ENCODE measurements around the gene GPRC5D. TPM values are rescaled to one million over a fixed set of nuclear protein-coding genes. Genes with fewer than 3 reads are reported as not detected.

Gene GPRC5D
- total RNA-seq: not detected

DNA sequence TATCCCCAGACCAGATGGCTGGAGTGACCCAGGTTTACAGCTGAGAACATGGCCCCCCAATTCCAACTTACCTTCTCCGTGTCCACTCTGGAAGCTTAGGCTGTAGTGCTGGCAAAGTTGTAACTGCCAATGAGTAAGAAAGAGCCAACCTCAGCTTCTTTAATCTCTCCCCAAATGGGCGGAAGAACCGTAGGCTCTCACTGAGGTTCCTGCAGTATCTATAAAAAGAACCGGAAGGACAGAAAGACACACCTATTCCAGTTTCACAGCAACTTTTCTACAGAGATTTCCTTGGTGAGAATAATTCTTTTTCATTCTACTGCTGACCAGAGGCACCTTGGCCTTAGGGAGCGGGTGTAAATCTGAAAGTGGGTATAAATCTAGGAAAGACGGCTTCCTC, at the start of gene GPRC5D:
TSS of gene GPRC5D (minus strand) at position 135 of the 400 bp plus-strand sequence. CDS start 1,786 bp downstream, outside the sequence.
- CTCF ChIA-PET: no interaction called here
- Mint-ChIP-seq H3K27me3 (peaks cover 8% of the 10 kb centered on the region), H3K9me3 (ENCODE audit: low read depth) (no peaks in the 10 kb centered on the region), H3K4me3 (no peak within 1 kb of the TSS), H3K4me1 (no peaks in the 10 kb centered on the region), H3K27ac (no peak within 1 kb of the TSS), H3K36me3 (no peaks in the 10 kb centered on the region)
- DNase-seq (no peak), ATAC-seq (no peak)

DNA sequence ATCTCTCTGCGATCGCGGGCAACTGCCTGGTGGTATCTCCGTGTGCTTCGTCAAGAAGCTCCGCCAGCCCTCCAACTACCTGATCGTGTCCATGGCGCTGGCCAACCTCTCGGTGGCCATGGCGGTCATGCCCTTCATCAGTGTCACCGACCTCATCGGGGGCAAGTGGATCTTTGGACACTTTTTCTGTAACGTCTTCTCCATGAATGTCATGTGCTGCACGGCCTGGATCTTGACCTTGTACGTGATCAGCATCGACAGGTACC, 49.7 kb upstream of the GPRC5D start:
- ATAC-seq: no peak
- H3K36me3 Mint-ChIP-seq: no peaks in the 10 kb centered on the region
- CTCF ChIA-PET: interaction anchor here (3.1 kb wide), 1 partner anchor 86 kb away, joined by 9 read pairs; no protein-coding TSS in a partner anchor
- no peak for DNase-seq
- H3K4me1 Mint-ChIP-seq: peaks cover 21% of the 10 kb centered on the region
- H3K4me3 Mint-ChIP-seq: peak overlapping the region; percentile 63
- no peaks in the 10 kb centered on the region for H3K9me3 Mint-ChIP-seq (ENCODE audit: low read depth)
- peak overlapping the region; percentile 37 for H3K27ac Mint-ChIP-seq
- H3K27me3 Mint-ChIP-seq: peaks cover 29% of the 10 kb centered on the region

DNA sequence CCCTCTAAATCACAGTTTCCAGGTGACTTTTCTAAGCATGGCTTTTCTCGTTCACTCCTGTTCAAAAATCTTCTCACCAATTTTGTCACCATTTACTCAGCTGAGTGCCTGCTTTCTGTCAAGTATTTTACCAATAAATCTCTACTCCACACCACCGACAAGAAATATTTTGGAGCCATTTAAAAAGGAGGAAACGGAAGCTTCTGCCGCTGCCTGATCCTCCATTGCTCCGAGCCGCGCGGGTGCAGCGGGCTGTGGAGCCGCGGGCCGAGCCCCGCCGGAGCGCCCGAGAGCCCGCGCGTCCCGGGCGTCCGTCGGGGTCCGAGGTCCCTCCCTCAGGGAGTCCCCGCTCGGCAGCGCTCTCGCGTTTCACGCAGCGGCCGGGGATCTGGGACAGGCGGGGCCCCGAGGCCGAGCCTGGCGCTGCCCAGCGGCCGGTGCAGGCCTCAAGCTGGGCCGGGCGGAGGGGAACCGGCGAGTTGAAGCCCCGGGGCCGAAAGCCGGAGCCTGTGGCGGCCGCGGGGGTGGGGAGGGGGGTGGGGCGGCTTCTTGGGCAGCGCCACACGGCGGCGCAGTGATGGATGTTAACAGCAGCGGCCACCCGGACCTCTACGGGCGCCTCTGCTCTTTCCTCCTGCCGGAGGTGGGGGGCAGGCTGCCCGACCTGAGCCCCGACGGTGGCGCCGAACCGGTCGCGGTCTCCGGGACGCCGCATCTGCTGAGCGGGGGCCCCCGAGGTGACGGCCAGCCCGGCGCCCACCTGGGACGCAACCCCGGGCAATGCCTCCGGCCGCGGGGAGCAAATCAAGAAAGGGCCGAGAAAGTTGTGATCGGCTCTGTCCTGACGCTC, 49.2 kb upstream of the GPRC5D start:
- no peaks in the 10 kb centered on the region for H3K36me3 Mint-ChIP-seq
- H3K27me3 Mint-ChIP-seq: peaks cover 29% of the 10 kb centered on the region
- peak; percentile 22 for ATAC-seq
- peak overlapping the region; percentile 72 for H3K27ac Mint-ChIP-seq
- CTCF ChIA-PET: interaction anchor here (0.8 to 3.1 kb wide), 2 partner anchors 85 to 211 kb away, joined by 3 to 9 read pairs; no protein-coding TSS in a partner anchor
- peaks cover 21% of the 10 kb centered on the region for H3K4me1 Mint-ChIP-seq
- peak overlapping the region; percentile 82 for H3K4me3 Mint-ChIP-seq
- H3K9me3 Mint-ChIP-seq (ENCODE audit: low read depth): no peaks in the 10 kb centered on the region
- peak; percentile 45 for DNase-seq

DNA sequence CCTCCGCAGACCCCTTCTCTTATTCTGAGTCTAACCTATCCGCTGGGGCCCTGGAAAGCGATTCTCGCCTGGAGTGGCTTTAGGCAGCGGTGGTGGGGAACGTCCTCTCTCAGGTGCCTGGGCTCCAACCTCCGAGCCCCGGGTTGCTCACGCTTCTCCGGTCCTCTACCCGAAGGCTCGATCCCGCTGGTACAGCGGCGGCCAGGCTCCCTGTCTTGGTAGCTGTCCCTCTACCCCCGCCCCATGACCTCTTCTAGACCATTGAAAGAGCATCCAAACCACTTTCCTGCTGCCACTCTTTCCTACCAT, 48.6 kb upstream of the GPRC5D start:
- H3K36me3 Mint-ChIP-seq: no peaks in the 10 kb centered on the region
- ATAC-seq (peak; percentile 38), DNase-seq (no peak)
- CTCF ChIA-PET: interaction anchor here (0.8 to 3.1 kb wide), 2 partner anchors 84 to 211 kb away, joined by 3 to 9 read pairs; no protein-coding TSS in a partner anchor
- no peaks in the 10 kb centered on the region for H3K9me3 Mint-ChIP-seq (ENCODE audit: low read depth)
- H3K4me3 Mint-ChIP-seq: peak overlapping the region; percentile 82
- peaks cover 28% of the 10 kb centered on the region for H3K27me3 Mint-ChIP-seq
- H3K27ac Mint-ChIP-seq: no peak overlapping the region
- peaks cover 21% of the 10 kb centered on the region for H3K4me1 Mint-ChIP-seq

DNA sequence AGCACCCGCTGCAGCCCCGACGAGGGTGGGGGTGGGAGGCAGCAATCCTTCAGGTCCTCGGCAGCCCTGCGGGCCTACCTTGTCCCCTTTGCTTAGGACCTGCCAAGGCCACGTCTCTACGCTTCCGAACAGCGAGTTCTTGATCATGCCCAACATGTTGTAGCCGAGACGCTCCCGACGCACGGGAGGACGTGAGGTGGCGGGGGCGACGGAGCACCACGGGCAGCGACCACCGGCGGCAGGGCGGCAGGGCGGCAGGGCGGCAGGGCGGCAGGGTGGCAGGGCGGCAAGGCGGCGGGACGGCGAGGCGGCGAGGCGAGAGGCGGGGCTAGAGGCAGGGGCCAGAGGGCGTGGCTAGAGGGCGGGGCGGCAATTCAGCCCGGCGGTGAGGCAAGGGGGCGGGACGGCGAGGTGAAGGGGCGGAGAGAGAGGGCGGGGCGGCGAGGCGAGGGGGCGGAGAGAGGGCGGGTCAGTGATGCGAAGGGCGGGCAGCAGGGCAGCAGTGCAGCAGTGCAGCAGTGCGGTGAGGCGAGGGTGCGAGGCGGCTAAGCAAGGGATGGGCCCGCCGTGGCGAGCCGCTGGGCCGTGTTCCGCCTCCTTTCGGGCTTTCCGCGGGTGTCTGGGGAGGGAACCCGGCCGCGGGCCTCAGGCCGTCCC, 48.1 kb upstream of the GPRC5D start, which contains the start of gene HEBP1:
TSS of gene HEBP1 (minus strand) at position 307 of the 657 bp plus-strand sequence. CDS start at position 156, 151 bp downstream.
- Mint-ChIP-seq H3K4me1 (peaks cover 21% of the 10 kb centered on the region), H3K4me3 (peak within 1 kb of the TSS; percentile 82), H3K9me3 (ENCODE audit: low read depth) (no peaks in the 10 kb centered on the region), H3K27me3 (peaks cover 27% of the 10 kb centered on the region), H3K36me3 (no peaks in the 10 kb centered on the region), H3K27ac (peak within 1 kb of the TSS; percentile 72)
- CTCF ChIA-PET: no interaction called here
- peak; percentile 95 for DNase-seq
- ATAC-seq: peak; percentile 92

DNA sequence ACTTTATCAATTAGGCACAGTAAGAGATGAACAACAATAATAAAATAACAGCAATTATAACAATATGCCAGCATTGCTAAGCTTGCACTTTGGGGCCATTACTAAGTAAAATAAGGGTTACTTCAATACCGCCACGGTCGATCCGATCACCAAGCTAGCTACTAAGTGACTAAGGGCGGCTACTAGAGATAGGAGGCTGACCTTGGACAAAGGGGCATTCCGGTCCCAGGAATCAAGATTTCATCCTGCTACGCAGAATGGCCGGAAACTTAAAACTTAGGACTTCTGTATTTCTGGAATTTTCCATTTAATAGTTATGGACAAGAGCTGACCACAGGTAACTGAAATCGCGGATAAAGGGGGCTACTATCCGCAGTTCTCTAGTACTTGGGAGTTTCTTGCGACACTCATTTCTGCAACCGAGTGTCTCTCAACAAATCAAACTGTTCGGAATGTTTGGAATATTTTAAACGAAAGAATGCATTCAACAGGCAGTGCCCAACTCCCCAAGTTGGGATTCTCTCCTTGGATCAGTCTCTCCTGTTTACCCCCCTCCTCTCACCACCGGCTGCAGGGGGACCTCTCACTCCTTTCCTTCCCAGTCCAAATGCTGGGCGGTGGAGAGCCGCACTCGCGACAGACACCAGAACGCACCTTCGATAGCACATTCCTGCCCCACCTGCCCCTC, 47.4 kb upstream of the GPRC5D start:
- no peak overlapping the region for H3K27ac Mint-ChIP-seq
- peaks cover 21% of the 10 kb centered on the region for H3K4me1 Mint-ChIP-seq
- H3K27me3 Mint-ChIP-seq: peaks cover 27% of the 10 kb centered on the region
- ATAC-seq (no peak), DNase-seq (no peak)
- peak overlapping the region; percentile 82 for H3K4me3 Mint-ChIP-seq
- no peaks in the 10 kb centered on the region for H3K9me3 Mint-ChIP-seq (ENCODE audit: low read depth)
- CTCF ChIA-PET: no interaction called here
- no peaks in the 10 kb centered on the region for H3K36me3 Mint-ChIP-seq

DNA sequence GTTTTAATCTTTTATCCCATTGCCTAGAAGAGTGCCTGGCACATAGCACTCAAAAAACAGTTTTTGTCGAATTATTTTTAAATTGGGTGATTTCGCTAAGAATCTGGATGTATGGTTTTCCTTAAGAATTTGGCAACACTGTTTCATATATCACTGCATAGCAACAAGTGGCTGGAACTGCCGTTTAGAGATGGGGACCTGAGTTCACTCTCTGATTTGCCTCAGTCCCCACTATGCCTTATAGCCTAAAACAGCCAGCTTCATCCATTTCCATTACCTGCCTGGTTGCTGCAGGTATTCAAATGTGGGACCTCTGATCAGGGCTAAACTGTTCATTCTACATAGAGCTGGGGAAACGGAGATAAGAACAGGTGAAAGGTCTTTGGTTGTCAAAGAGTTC, 46.3 kb upstream of the GPRC5D start:
- peaks cover 25% of the 10 kb centered on the region for H3K4me1 Mint-ChIP-seq

DNA sequence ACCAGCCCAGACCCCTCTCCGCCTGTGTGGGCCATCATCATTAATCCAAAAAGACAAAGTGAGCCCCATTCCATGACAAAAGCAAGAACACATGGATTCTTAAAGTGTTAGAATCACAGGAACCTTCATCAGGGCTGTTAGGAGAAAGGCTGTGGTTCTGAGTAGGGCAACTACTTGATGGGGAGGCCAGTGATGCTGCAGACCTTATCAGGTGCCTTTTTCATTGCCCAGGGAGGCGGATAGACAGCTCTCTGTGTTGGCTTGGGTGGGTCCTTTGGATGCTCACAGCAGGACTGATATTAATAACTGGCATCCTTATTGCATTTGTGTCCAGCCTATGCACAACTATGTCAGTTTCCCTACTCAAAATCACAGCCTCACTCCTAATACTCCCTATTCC, 45.8 kb upstream of the GPRC5D start:
- H3K27me3 Mint-ChIP-seq: peaks cover 13% of the 10 kb centered on the region

More for the DNA sequence above, 46.3 kb upstream of the GPRC5D start:
- Mint-ChIP-seq H3K27me3 (peaks cover 18% of the 10 kb centered on the region), H3K9me3 (ENCODE audit: low read depth) (no peaks in the 10 kb centered on the region), H3K36me3 (peaks cover 5% of the 10 kb centered on the region), H3K4me3 (no peak overlapping the region), H3K27ac (no peak overlapping the region)
- ATAC-seq (no peak), DNase-seq (no peak)
- CTCF ChIA-PET: no interaction called here

DNA sequence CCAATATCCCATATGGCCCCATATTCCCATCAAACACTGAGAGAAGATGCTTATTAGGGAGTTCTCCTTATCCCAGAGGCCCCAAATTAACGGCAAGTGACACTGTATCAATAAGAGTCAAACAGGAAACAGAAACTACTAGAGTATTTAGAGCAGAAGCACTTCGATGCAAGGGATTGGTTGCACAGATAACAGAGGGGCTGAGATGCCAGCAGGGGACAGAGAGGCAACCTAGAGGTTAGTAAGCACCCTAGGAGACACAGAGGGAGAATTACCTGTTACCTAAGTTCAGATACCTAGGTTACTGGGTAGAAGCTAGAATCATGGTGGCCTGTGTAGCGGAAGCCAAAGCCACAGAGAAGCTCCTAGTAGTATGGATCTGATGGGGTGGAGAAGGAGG, 45.2 kb upstream of the GPRC5D start:
- Mint-ChIP-seq H3K36me3 (peaks cover 5% of the 10 kb centered on the region), H3K27me3 (peaks cover 8% of the 10 kb centered on the region), H3K4me1 (peaks cover 35% of the 10 kb centered on the region), H3K27ac (no peak overlapping the region), H3K9me3 (ENCODE audit: low read depth) (no peaks in the 10 kb centered on the region), H3K4me3 (no peak overlapping the region)
- ATAC-seq (no peak), DNase-seq (no peak)
- CTCF ChIA-PET: interaction anchor here (0.9 kb wide), 1 partner anchor 11 kb away, joined by 3 read pairs; no protein-coding TSS in a partner anchor

More for the DNA sequence above, 45.8 kb upstream of the GPRC5D start:
- peaks cover 5% of the 10 kb centered on the region for H3K36me3 Mint-ChIP-seq
- no peak overlapping the region for H3K4me3 Mint-ChIP-seq
- H3K4me1 Mint-ChIP-seq: peaks cover 30% of the 10 kb centered on the region
- ATAC-seq (no peak), DNase-seq (no peak)
- H3K9me3 Mint-ChIP-seq (ENCODE audit: low read depth): no peaks in the 10 kb centered on the region
- H3K27ac Mint-ChIP-seq: no peak overlapping the region
- CTCF ChIA-PET: no interaction called here

DNA sequence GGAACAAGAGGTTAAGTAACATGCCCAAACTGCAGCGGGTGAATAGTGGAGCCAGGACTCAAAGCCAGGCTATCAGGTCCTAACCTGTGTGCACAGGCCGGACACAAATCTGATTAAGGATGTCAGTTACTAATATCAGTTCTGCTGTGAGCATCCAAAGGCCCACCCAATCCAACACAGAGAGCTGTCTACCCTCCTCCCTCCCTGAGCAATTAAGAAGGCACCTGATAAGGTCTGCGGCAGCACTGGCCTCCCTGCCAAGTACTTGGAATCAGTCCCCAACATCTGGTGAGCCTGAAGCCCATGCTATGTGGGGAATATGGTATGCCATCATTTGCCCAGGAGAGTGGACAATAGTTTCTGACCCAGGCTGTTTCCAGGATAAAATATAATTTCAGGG, 44.2 kb upstream of the GPRC5D start:
- Mint-ChIP-seq H3K27me3 (peaks cover 2% of the 10 kb centered on the region), H3K4me3 (no peak overlapping the region), H3K9me3 (ENCODE audit: low read depth) (no peaks in the 10 kb centered on the region), H3K4me1 (peaks cover 30% of the 10 kb centered on the region), H3K27ac (no peak overlapping the region), H3K36me3 (peaks cover 5% of the 10 kb centered on the region)
- CTCF ChIA-PET: interaction anchor here (0.9 kb wide), 1 partner anchor 10 kb away, joined by 3 read pairs; no protein-coding TSS in a partner anchor
- ATAC-seq (no peak), DNase-seq (no peak)

DNA sequence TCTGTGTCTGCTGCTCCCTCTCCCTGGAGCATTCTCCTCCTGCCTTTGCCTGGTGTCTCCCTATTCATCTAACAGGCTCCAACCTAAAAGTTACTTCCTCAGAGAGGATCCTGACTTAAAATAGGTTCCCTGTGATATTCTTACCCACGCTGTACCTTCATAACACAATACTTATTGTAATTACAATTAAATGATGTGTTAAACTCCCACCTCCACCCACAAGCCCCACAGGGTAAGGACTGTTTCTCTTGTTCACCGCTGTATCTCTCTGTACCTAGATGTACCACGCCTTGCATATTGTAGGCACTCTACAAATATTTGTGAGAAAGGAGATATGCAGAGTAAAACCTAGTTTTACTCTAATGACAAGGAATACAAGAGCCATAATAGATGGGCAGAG, 43.1 kb upstream of the GPRC5D start:
- Mint-ChIP-seq H3K4me3 (no peak overlapping the region), H3K27ac (no peak overlapping the region), H3K27me3 (no peaks in the 10 kb centered on the region), H3K36me3 (peaks cover 5% of the 10 kb centered on the region), H3K9me3 (ENCODE audit: low read depth) (no peaks in the 10 kb centered on the region), H3K4me1 (peaks cover 27% of the 10 kb centered on the region)
- DNase-seq: no peak
- CTCF ChIA-PET: interaction anchor here (0.9 kb wide), 1 partner anchor 9 kb away, joined by 5 read pairs; no protein-coding TSS in a partner anchor
- ATAC-seq: no peak

DNA sequence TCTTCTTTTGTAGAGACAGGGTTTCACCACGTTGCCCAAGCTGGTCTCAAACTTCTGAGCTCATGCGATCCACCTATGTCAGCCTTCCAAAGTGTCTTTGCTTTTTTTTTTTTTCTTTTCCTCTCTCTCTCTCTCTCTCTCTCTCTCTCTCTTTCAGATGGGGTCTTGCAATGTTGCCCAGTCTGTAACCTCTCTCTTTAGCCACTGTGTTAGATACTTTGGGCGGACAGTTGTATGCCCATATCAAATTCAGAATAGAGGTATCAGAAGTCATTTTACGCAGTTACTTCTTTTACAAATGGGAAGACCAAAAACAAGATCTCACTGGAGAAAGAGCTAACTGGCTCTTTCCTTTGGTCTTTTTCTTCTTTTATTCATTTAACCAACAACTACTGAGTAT, 41.4 kb upstream of the GPRC5D start:
- Mint-ChIP-seq H3K4me3 (peak overlapping the region; percentile 27), H3K27ac (peak overlapping the region; percentile 69), H3K36me3 (peaks cover 5% of the 10 kb centered on the region), H3K4me1 (peaks cover 18% of the 10 kb centered on the region), H3K9me3 (ENCODE audit: low read depth) (no peaks in the 10 kb centered on the region), H3K27me3 (no peaks in the 10 kb centered on the region)
- CTCF ChIA-PET: interaction anchor here (0.7 to 1.3 kb wide), 2 partner anchors 9 to 77 kb away, joined by 3 to 4 read pairs; no protein-coding TSS in a partner anchor
- ATAC-seq (no peak), DNase-seq (no peak)

DNA sequence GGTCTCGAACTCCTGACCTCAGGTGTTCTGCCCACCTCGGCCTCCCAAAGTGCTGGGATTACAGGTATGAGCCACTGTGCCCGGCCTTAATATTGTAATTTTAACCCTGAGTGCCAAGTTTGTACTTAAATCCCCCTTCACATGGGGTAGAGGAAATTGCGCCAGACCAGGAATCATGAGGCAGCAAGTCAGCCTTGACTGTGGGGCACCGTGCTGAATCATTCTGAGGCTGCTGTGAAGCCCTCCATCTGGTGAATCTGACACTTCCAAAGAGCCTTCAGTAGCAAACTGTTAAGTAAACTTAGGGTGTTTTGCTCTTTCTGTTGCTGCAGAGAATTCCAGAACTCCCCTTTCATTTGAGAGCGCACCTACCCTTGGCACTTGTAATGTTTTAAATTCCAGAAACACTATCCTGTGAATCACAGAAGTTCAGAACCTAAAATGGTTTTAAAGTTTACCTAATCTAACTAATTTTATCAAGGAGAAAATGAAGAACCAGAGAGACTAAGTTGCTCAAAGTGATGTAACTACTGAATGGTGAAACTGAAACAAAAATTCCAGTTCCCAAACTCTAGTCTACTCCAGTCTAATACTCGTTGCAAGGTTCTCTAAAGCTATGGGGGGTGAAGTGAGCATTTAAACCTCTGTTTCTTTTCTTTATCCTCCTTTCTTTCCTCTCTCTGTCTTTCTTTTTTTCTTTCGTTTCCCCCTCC, 40.6 kb upstream of the GPRC5D start:
- Mint-ChIP-seq H3K9me3 (ENCODE audit: low read depth) (no peaks in the 10 kb centered on the region), H3K36me3 (peaks cover 5% of the 10 kb centered on the region), H3K27ac (no peak overlapping the region), H3K4me1 (peaks cover 17% of the 10 kb centered on the region), H3K4me3 (peak overlapping the region; percentile 27), H3K27me3 (no peaks in the 10 kb centered on the region)
- CTCF ChIA-PET: interaction anchor here (0.7 to 1.3 kb wide), 2 partner anchors 8 to 76 kb away, joined by 3 to 4 read pairs; no protein-coding TSS in a partner anchor
- peak; percentile 30 for ATAC-seq
- no peak for DNase-seq
